Fibroblast of skin of back (primary cell): ENCODE results near the gene CHCHD1.
"Not testable (repeated sequence)": the region's sequence is repeated elsewhere in the genome, so short reads cannot be mapped to it uniquely, and the experiment has no call there.

ENCODE experiments used
- DNase-seq: peaks from one replicate; pipeline ENCODE4 v3.0.0-alpha.2; 2013

CHCHD1 gene

GRCh38 chr10:73769396-73769795 is 12.5 kb upstream of the CHCHD1 start:
- DNase-seq, result no peak

- DNase-seq, result peak; percentile 15
Measured at GRCh38 chr10:73771722-73772280, 10.0 kb upstream of the CHCHD1 start.

GRCh38 chr10:73772281-73773151 is 9.3 kb upstream of the CHCHD1 start:
- DNase-seq, result peak; percentile 85

- DNase-seq, result peak; percentile 12
Measured at GRCh38 chr10:73773152-73773879, 8.5 kb upstream of the CHCHD1 start.

- peak; percentile 27 for DNase-seq
Measured at GRCh38 chr10:73774637-73775036, 7.2 kb upstream of the CHCHD1 start.

GRCh38 chr10:73779018-73779417 is 2.8 kb upstream of the CHCHD1 start:
- DNase-seq, result no peak

- no peak for DNase-seq
Measured at GRCh38 chr10:73779539-73780197, 2.2 kb upstream of the CHCHD1 start.

GRCh38 chr10:73780301-73780700 is 1.5 kb upstream of the CHCHD1 start:
- DNase-seq, result no peak

GRCh38 chr10:73780966-73781365 is 882 bp upstream of the CHCHD1 start:
- DNase-seq, result no peak

- DNase-seq, result no peak
Measured at GRCh38 chr10:73781548-73781878, 335 bp upstream of the CHCHD1 start.

GRCh38 chr10:73782749-73783085 is 869 bp downstream of the CHCHD1 start:
- no peak for DNase-seq

GRCh38 chr10:73785211-73785720 is 3.4 kb downstream of the CHCHD1 start, which contains the start of gene ZSWIM8:
TSS of gene ZSWIM8 (plus strand) at chr10:73785606. CDS start at chr10:73785879, 273 bp downstream.
- DNase-seq, result peak; percentile 97

- peak; percentile 48 for DNase-seq
Measured at GRCh38 chr10:73785721-73786511, 4.1 kb downstream of the CHCHD1 start.

- DNase-seq, result no peak
Measured at GRCh38 chr10:73786512-73786885, 4.7 kb downstream of the CHCHD1 start.

GRCh38 chr10:73787031-73787800 is 5.4 kb downstream of the CHCHD1 start:
- not testable (repeated sequence) for DNase-seq

- no peak for DNase-seq
Measured at GRCh38 chr10:73788864-73789658, 7.2 kb downstream of the CHCHD1 start.

GRCh38 chr10:73789659-73790055 is 7.8 kb downstream of the CHCHD1 start:
- DNase-seq, result no peak

GRCh38 chr10:73790886-73791625 is 9.2 kb downstream of the CHCHD1 start:
- DNase-seq, result no peak

- no peak for DNase-seq
Measured at GRCh38 chr10:73791871-73792400, 10.1 kb downstream of the CHCHD1 start.
